GM12865 (cell line): Measurements from ENCODE around the gene FUBP1.
"Not testable (repeated sequence)": the region's sequence is repeated elsewhere in the genome, so short reads cannot be mapped to it uniquely, and the experiment has no call there.

Source experiments
- DNase-seq: peaks from one replicate; pipeline ENCODE4 v3.0.0; 2010; ENCODE audit warnings: low read depth
- H3K4me3 ChIP-seq: 2 replicates; pipeline ENCODE4 v1.5.1; 2011; ENCODE audit warnings: mild to moderate bottlenecking, low read depth, low read length, control low read depth
- TF ChIP-seq, protein P1 (sequence below): IDR thresholded peaks from 2 replicates; pipeline ENCODE4 v1.5.1; 2011; ENCODE audit warnings: low read length, control low read depth, low read depth, inconsistent platforms; ENCODE audit not compliant: insufficient read depth; ENCODE audit errors: missing control alignments

FUBP1 gene

GRCh38 chr1:77978969-77979876, at the start of gene FUBP1:
FUBP1 (minus strand) TSS chr1:77979072; CDS start chr1:77979004, 68 bp downstream.
- TF ChIP-seq, protein P1, sequence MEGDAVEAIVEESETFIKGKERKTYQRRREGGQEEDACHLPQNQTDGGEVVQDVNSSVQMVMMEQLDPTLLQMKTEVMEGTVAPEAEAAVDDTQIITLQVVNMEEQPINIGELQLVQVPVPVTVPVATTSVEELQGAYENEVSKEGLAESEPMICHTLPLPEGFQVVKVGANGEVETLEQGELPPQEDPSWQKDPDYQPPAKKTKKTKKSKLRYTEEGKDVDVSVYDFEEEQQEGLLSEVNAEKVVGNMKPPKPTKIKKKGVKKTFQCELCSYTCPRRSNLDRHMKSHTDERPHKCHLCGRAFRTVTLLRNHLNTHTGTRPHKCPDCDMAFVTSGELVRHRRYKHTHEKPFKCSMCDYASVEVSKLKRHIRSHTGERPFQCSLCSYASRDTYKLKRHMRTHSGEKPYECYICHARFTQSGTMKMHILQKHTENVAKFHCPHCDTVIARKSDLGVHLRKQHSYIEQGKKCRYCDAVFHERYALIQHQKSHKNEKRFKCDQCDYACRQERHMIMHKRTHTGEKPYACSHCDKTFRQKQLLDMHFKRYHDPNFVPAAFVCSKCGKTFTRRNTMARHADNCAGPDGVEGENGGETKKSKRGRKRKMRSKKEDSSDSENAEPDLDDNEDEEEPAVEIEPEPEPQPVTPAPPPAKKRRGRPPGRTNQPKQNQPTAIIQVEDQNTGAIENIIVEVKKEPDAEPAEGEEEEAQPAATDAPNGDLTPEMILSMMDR = peak; percentile 64
- peak; percentile 99 for DNase-seq

GRCh38 chr1:78021134-78021533, 42.3 kb upstream of the FUBP1 start:
- H3K4me3 ChIP-seq, DNase-seq: not testable (repeated sequence)

More at GRCh38 chr1:77978969-77979876, at the start of gene FUBP1:
- peak within 1 kb of the TSS; percentile 60 for H3K4me3 ChIP-seq

GRCh38 chr1:78019024-78019423, 40.2 kb upstream of the FUBP1 start:
- no peak overlapping the region for H3K4me3 ChIP-seq
- DNase-seq = no peak
- TF ChIP-seq, protein P1 = no peak

GRCh38 chr1:78015148-78015547, 36.3 kb upstream of the FUBP1 start:
- H3K4me3 ChIP-seq = no peak overlapping the region
- TF ChIP-seq, protein P1 = no peak
- no peak for DNase-seq

GRCh38 chr1:78011050-78011449, 32.2 kb upstream of the FUBP1 start:
- no peak for DNase-seq
- TF ChIP-seq, protein P1 = no peak
- H3K4me3 ChIP-seq = no peak overlapping the region

DNA sequence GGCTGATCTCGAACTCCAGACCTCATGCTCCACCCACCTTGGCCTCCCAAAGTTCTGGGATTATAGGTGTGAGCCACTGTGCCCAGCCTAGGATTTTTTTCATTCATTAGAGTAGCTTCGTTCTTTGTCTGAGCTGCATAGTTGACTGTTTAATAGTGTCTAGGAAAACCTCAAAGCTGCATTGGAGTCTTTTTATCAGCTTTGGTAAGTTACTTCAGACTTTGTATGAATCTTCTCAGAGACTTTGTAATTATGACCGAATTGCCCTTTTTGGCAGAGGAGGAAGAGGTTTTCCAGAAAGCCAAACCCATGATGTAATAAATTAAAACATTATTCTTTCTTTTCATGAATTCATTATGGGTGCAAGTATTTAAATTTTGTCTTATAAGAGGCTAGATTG, 31.0 kb upstream of the FUBP1 start:
- TF ChIP-seq, protein P1 = no peak
- H3K4me3 ChIP-seq = no peak overlapping the region
- DNase-seq = no peak

GRCh38 chr1:78009276-78009675, 30.4 kb upstream of the FUBP1 start:
- no peak overlapping the region for H3K4me3 ChIP-seq
- no peak for DNase-seq
- TF ChIP-seq, protein P1 = no peak
